ENCODE measurements around the gene NELFCD. TPM values are rescaled to one million over a fixed set of nuclear protein-coding genes. Genes with fewer than 3 reads are reported as not detected.

NELFCD gene
- total RNA-seq, 2 donors from 2014 or later: 25.9 to 28.2 TPM

- intact Hi-C loops (cut with DNase I): no loop called here
- DNase-seq (ENCODE audit: low spot score): no peak
Observed at GRCh38 chr20:58969439-58969838, 11.6 kb upstream of the NELFCD start.

- DNase-seq (ENCODE audit: low spot score): no peak
- intact Hi-C loops (cut with DNase I): loop anchor here in 1 of 2 donors (10.0 kb wide), 1 partner anchor 55 kb away; no protein-coding TSS in a partner anchor
Observed at GRCh38 chr20:58970146-58970545, 10.9 kb upstream of the NELFCD start.

- DNase-seq (ENCODE audit: low spot score): no peak
- intact Hi-C loops (cut with DNase I): loop anchor here in 1 of 2 donors (10.0 kb wide), 1 partner anchor 57 kb away; no protein-coding TSS in a partner anchor
Observed at GRCh38 chr20:58971429-58971828, 9.6 kb upstream of the NELFCD start.

GRCh38 chr20:58973179-58973578 lies 7.9 kb upstream of the NELFCD start:
- intact Hi-C loops (cut with DNase I): loop anchor here in 1 of 2 donors (10.0 kb wide), 1 partner anchor 58 kb away; no protein-coding TSS in a partner anchor
- no peak for DNase-seq (ENCODE audit: low spot score)

- no peak for DNase-seq (ENCODE audit: low spot score)
- intact Hi-C loops (cut with DNase I): loop anchor here in 1 of 2 donors (10.0 kb wide), 1 partner anchor 59 kb away; no protein-coding TSS in a partner anchor
Observed at GRCh38 chr20:58973866-58974265, 7.2 kb upstream of the NELFCD start.

GRCh38 chr20:58975353-58975752 lies 5.7 kb upstream of the NELFCD start:
- intact Hi-C loops (cut with DNase I): loop anchor here in 1 of 2 donors (10.0 kb wide), 1 partner anchor 61 kb away; no protein-coding TSS in a partner anchor

GRCh38 chr20:58976061-58976730 lies 4.9 kb upstream of the NELFCD start:
- intact Hi-C loops (cut with DNase I): loop anchor here in 1 of 2 donors (10.0 kb wide), 1 partner anchor 61 kb away; no protein-coding TSS in a partner anchor

More at GRCh38 chr20:58975353-58975752, 5.7 kb upstream of the NELFCD start:
- no peak for DNase-seq (ENCODE audit: low spot score)

GRCh38 chr20:58978351-58979190 lies 2.5 kb upstream of the NELFCD start:
- DNase-seq (ENCODE audit: low spot score): no peak
- intact Hi-C loops (cut with DNase I): loop anchor here in 1 of 2 donors (10.0 kb wide), 1 partner anchor 64 kb away; no protein-coding TSS in a partner anchor

More at GRCh38 chr20:58976061-58976730, 4.9 kb upstream of the NELFCD start:
- no peak for DNase-seq (ENCODE audit: low spot score)

- DNase-seq (ENCODE audit: low spot score): peak; percentile 72
- intact Hi-C loops (cut with DNase I): loop anchor here in 1 of 2 donors (10.0 kb wide), 1 partner anchor 87 kb away; no protein-coding TSS in a partner anchor
Observed at GRCh38 chr20:58981628-58982364, 740 bp downstream of the NELFCD start.

- intact Hi-C loops (cut with DNase I): loop anchor here in 1 of 2 donors (10.0 kb wide), 1 partner anchor 88 kb away; no protein-coding TSS in a partner anchor
- DNase-seq (ENCODE audit: low spot score): peak; percentile 66
Observed at GRCh38 chr20:58982406-58983114, 1.5 kb downstream of the NELFCD start.

- intact Hi-C loops (cut with DNase I): loop anchor here in 1 of 2 donors (10.0 kb wide), 1 partner anchor 88 kb away; no protein-coding TSS in a partner anchor
- DNase-seq (ENCODE audit: low spot score): peak; percentile 29
Observed at GRCh38 chr20:58983115-58983468, 2.0 kb downstream of the NELFCD start.

- DNase-seq (ENCODE audit: low spot score): no peak
- intact Hi-C loops (cut with DNase I): loop anchor here in 1 of 2 donors (10.0 kb wide), 1 partner anchor 90 kb away; no protein-coding TSS in a partner anchor
Observed at GRCh38 chr20:58984691-58985090, 3.6 kb downstream of the NELFCD start.

GRCh38 chr20:58985656-58986055 lies 4.6 kb downstream of the NELFCD start:
- DNase-seq (ENCODE audit: low spot score): no peak
- intact Hi-C loops (cut with DNase I): loop anchor here in 1 of 2 donors (10.0 kb wide), 1 partner anchor 91 kb away; no protein-coding TSS in a partner anchor

- intact Hi-C loops (cut with DNase I): loop anchor here in 1 of 2 donors (10.0 kb wide), 1 partner anchor 92 kb away; no protein-coding TSS in a partner anchor
- DNase-seq (ENCODE audit: low spot score): peak; percentile 26
Observed at GRCh38 chr20:58986286-58986967, 5.4 kb downstream of the NELFCD start.

GRCh38 chr20:58986968-58987517 lies 6.0 kb downstream of the NELFCD start:
- DNase-seq (ENCODE audit: low spot score): peak; percentile 58
- intact Hi-C loops (cut with DNase I): loop anchor here in 1 of 2 donors (10.0 kb wide), 1 partner anchor 92 kb away; no protein-coding TSS in a partner anchor

GRCh38 chr20:58987790-58988564 lies 6.9 kb downstream of the NELFCD start:
- intact Hi-C loops (cut with DNase I): loop anchor here in 1 of 2 donors (10.0 kb wide), 1 partner anchor 93 kb away; no protein-coding TSS in a partner anchor
- DNase-seq (ENCODE audit: low spot score): peak; percentile 51

All from posterior vena cava (tissue), 2 donors.